GM18511 (cell line): ENCODE data around the gene LTV1.
"Not testable (repeated sequence)": the region's sequence is repeated elsewhere in the genome, so short reads cannot be mapped to it uniquely, and the experiment has no call there.

Experiments used
- ATAC-seq: cut with Tn5 transposase; IDR thresholded peaks from one replicate; pipeline ENCODE4 v1.9.1; 2021; ENCODE audit warnings: mild to moderate bottlenecking, moderate library complexity; ENCODE audit not compliant: unreplicated experiment

LTV1 gene

DNA sequence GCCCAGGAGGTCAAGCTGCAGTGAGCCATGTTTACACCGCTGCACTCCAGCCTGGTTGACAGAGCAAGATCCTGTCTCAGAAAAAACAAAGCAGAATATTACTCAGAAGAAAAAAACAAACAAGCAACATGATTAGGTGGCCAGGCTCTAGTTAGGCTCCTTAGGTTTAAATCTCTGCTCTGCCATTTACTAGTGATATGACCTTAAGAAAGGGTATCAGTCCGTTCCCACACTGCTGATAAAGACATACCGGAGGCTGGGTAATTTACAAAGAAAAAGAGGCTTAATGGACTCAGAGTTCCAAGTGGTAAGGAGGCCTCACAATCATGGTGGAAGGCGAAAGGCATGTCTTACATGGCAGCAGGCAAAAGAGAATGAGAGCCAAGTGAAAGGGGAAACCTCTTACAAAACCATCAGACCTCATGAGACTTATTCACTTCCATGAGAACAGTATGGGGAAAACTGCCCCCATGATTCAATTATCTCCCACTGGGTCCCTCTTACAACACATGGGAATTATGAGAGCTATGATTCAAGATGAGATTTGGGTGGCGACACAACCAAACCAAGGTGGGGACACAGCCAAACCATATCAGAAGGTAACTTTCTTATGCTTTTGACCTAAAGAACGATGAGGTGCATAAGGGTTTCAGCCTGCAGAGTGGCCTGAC, 2.4 kb upstream of the LTV1 start:
- ATAC-seq = no peak

GRCh38 chr6:143842461-143842901, 657 bp upstream of the LTV1 start:
- no peak for ATAC-seq

DNA sequence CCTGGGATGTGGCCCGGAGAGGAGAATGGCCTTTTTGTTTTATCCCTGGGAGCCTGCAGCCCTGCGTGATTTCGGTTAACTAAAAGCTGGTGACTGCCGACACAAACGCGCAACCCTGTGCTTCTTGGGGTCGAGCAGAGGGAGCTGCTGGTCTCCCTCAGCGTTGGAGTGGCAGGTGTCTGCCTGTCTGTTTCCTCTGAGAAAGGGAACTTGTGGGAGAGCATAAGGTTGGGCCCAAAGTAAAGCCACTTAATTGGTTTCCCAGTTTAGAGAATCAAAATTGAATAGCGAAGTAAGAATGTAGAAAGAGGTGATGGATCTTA, 500 bp downstream of the LTV1 start:
- peak; percentile 14 for ATAC-seq

- no peak for ATAC-seq
These were observed 868 bp downstream of the LTV1 start for GRCh38 chr6:143844006-143844405.

DNA sequence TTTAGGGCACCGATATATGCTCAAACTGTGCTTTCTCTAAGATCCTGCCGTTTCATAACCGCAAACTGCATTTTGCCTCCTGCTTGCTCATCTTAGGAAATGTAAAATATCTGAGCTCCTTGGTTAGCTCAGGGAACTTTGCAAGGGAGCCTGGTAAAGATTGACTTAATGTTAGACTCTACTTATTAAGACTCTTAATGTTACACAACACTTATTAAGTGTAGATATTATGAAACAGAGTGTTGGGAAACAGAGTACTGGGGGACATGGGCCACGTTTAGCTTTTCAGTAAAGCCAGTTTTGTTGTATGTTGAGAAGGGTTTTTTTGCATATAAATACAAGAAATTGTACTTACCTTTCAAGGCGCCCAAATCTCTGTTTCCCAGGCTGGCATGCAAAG, 1.9 kb downstream of the LTV1 start:
- no peak for ATAC-seq

GRCh38 chr6:143851706-143852105, 8.6 kb downstream of the LTV1 start:
- not testable (repeated sequence) for ATAC-seq

DNA sequence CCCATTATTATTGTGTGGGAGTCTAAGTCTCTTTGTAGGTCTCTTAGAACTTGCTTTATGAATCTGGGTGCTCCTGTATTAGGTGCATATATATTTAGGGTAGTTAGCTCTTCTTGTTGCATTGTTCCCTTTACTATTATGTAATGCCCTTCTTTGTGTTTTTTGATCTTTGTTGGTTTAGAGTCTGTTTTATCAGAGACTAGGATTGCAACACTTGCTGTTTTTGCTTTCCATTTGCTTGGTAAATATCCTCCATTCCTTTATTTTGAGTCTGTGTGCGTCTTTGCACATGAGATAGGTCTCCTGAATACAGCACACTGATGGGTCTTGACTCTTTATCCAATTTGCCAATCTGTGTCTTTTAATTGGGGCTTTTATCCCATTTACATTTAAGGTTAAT, 11.9 kb downstream of the LTV1 start:
- ATAC-seq = not testable (repeated sequence)

DNA sequence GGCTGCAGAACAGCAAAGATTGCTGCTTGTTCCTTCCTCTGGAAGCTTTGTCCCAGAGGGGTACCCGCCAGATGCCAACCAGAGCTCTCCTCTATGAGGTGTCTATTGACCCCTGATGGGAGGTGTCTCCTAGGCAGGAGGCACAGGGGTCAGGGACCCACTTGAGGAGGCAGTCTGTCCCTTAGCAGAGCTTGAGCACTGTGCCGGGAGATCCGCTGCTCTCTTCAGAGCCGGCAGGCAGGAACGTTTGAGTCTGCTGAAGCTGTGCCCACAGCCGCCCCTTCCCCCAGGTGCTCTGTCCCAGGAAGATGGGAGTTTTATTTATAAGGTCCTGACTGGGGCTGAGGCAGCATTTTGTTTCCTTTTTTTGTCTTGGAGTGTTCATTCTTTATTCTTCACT, 13.6 kb downstream of the LTV1 start:
- ATAC-seq = not testable (repeated sequence)

GRCh38 chr6:143857651-143858050, 14.5 kb downstream of the LTV1 start:
- no peak for ATAC-seq

GRCh38 chr6:143859891-143860660, 16.9 kb downstream of the LTV1 start:
- ATAC-seq = no peak

DNA sequence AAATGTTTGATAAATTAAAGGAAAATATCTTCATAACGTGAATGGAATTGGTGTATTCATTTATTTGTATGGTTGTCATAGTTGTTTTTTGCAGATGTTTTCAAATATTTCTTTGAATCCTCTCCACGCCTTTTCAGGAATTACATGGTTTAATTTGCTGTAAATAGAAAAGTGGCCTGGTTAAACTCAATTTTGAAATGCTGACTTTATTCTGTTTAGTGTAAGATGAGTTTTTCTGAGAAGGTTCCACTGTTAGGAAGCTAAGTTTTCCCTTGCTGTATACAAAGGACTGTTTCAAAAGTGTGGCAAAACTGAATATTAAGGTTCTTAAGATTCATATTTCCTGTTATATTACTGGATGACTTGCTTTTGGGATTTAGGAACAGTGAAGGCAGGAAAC, 20.6 kb downstream of the LTV1 start:
- no peak for ATAC-seq

GRCh38 chr6:143864234-143864633, 21.1 kb downstream of the LTV1 start, which contains the start of gene ZC2HC1B:
ZC2HC1B (plus strand) TSS chr6:143864474; CDS start chr6:143864540, 66 bp downstream.
- no peak for ATAC-seq

DNA sequence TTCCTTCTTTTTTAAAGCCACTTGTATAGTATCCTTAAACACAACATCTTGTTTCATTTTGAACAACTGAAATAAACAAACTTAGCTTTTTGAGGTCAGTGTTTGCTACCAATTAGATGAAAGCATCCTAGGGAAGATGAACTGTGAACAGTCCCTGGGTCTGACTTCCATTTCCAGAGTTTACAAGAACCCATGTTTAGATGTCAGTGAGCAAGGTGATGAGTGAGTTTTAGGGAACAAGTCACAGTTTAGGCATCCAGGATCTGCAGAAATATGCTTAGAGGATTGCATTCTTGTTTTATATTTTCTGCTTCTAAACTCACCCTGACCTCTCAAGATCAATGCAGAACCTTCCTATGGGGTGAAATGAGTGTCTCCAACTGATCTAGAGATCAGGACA, 24.1 kb downstream of the LTV1 start:
- no peak for ATAC-seq

DNA sequence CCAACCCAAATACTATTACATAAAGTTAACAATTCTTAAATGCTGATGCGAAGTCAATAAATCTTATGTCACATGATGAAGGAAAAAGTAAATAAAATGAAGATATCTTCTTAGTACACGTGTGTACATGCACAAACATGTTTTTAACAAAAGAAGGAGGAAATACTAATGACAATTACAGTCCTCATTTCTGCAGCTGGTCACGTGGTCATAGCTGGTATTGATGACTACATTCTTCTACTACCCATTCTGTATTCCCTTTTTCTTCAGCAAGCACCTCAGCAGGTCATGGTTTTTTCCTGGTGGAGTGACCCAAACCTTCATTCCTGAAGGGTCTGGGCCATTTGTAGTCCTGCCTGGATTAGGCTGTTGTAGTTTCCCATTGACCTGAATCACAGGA, 25.7 kb downstream of the LTV1 start:
- ATAC-seq = not testable (repeated sequence)

GRCh38 chr6:143871202-143871730, 28.1 kb downstream of the LTV1 start:
- ATAC-seq = not testable (repeated sequence)

DNA sequence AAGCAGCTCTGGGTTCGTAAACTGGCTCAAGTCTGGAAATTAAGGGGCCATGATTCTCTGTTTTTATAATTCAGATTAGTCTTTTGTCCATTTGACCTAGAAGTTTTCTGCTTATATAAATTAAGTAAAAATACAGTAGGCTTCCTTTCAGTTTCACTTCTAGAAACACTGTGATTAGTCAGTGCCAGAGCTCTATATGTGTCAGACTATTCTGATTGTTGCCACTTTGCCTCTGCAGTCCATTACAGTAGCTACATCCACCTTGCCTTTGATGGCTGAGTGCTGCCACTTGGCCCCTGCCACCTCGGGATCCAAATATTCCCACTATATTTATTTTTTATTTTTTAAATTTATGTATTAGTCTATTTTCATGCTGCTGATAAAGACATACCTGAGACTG, 29.1 kb downstream of the LTV1 start:
- peak; percentile 96 for ATAC-seq

- ATAC-seq = not testable (repeated sequence)
These were observed 30.5 kb downstream of the LTV1 start for GRCh38 chr6:143873600-143873999.

DNA sequence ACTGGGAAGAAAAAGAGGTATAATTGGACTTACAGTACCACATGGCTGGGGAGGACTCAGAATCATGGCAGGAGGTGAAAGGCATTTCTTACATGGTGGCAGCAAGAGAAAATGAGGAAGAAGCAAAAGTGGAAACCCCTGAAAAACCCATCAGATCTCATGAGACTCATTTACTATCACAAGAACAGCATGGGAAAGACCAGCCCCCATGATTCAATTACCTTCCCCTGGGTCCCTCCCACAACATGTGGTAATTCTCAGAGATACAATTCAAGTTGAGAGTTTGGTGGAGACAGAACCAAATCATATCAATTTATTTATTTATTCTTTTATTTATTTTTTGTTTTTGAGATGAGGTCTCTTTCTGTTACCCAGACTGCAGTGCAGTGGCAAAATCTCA, 31.4 kb downstream of the LTV1 start:
- ATAC-seq = not testable (repeated sequence)

DNA sequence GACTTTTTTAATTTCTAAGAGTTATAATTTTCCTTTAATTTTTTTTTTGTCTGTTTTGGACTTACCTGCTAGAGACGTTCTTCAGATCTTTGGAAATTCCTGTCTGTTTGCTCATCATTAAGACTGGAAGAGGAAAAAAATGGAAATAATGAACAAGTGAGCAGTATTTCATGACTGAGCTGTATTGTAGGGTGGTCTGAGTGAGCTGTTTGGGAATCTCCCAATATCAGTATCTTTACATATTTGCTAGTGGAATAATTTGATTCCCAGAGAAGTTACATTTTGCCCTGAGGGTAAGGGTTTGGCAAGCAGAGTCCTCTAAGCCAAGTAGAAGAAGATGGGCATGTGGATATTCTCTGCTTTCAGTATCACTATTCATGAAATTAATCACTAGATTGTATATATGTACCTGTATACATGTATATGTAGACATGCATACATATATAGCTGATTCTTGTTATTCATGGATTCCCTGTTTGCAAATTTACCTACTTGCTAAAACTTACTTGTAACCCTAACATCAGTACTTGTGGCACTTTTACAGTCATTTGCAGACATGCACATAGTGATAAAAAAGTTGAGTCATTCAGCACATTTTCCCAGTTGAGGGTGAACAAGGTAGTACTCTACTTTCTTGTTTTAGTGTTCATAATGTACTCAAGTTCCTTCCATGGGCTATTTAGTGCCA, 34.6 kb downstream of the LTV1 start:
- ATAC-seq = no peak

- ATAC-seq = no peak
These were observed 35.2 kb downstream of the LTV1 start for GRCh38 chr6:143878272-143878760.

- ATAC-seq = no peak
These were observed 37.3 kb downstream of the LTV1 start for GRCh38 chr6:143880412-143880811.
